ENCODE results near the gene ETAA1.

The ETAA1 gene

GRCh38 chr2:67455219-67456142 is 58.3 kb downstream of the ETAA1 start:
- no peaks in the 10 kb centered on the region for H3K4me1 ChIP-seq
- H3K27me3 ChIP-seq = no peaks in the 10 kb centered on the region
- no peak overlapping the region for H3K4me3 ChIP-seq (ENCODE audit: low read depth, low read length)
- no peaks in the 10 kb centered on the region for H3K36me3 ChIP-seq
- no peak for TF ChIP-seq CTCF (IDR thresholded peaks at IDR 0.05; ENCODE audit: low read depth, low read length)
- DNase-seq = no peak
- no peaks in the 10 kb centered on the region for H3K9me3 ChIP-seq

- no peaks in the 10 kb centered on the region for H3K27me3 ChIP-seq
- DNase-seq = no peak
- TF ChIP-seq CTCF (IDR thresholded peaks at IDR 0.05; ENCODE audit: low read depth, low read length) = no peak
Observed at GRCh38 chr2:67456428-67456827, 59.3 kb downstream of the ETAA1 start.

GRCh38 chr2:67457699-67458098 is 60.6 kb downstream of the ETAA1 start:
- no peaks in the 10 kb centered on the region for H3K9me3 ChIP-seq
- no peaks in the 10 kb centered on the region for H3K27me3 ChIP-seq
- H3K36me3 ChIP-seq = no peaks in the 10 kb centered on the region
- no peaks in the 10 kb centered on the region for H3K4me1 ChIP-seq
- no peak for TF ChIP-seq CTCF (IDR thresholded peaks at IDR 0.05; ENCODE audit: low read depth, low read length)
- no peak overlapping the region for H3K4me3 ChIP-seq (ENCODE audit: low read depth, low read length)
- DNase-seq = no peak

More at GRCh38 chr2:67456428-67456827, 59.3 kb downstream of the ETAA1 start:
- Histone ChIP-seq H3K4me1 (no peaks in the 10 kb centered on the region), H3K36me3 (no peaks in the 10 kb centered on the region), H3K9me3 (no peaks in the 10 kb centered on the region), H3K4me3 (ENCODE audit: low read depth, low read length) (no peak overlapping the region)

- Histone ChIP-seq H3K9me3 (no peaks in the 10 kb centered on the region), H3K4me1 (no peaks in the 10 kb centered on the region), H3K27me3 (no peaks in the 10 kb centered on the region), H3K4me3 (ENCODE audit: low read depth, low read length) (no peak overlapping the region), H3K36me3 (no peaks in the 10 kb centered on the region)
- no peak for TF ChIP-seq CTCF (IDR thresholded peaks at IDR 0.05; ENCODE audit: low read depth, low read length)
- DNase-seq = no peak
Observed at GRCh38 chr2:67459761-67460160, 62.6 kb downstream of the ETAA1 start.
